HG02943 (cell line): ENCODE data around the gene GAS1.

Experiments
- ATAC-seq: cut with Tn5 transposase; IDR thresholded peaks from one replicate; pipeline ENCODE4 v1.9.1; 2021; ENCODE audit warnings: mild to moderate bottlenecking, low read depth, moderate library complexity; ENCODE audit not compliant: unreplicated experiment

Gene GAS1

GRCh38 chr9:86938780-86939179 is 8.5 kb downstream of the GAS1 start:
- no peak for ATAC-seq

- no peak for ATAC-seq
Observed at GRCh38 chr9:86926145-86926544, 21.2 kb downstream of the GAS1 start.

GRCh38 chr9:86925686-86926085 is 21.6 kb downstream of the GAS1 start:
- no peak for ATAC-seq

GRCh38 chr9:86924206-86924605 is 23.1 kb downstream of the GAS1 start:
- no peak for ATAC-seq

- no peak for ATAC-seq
Observed at GRCh38 chr9:86921151-86921923, 26.0 kb downstream of the GAS1 start.

- ATAC-seq = no peak
Observed at GRCh38 chr9:86918556-86918955, 28.8 kb downstream of the GAS1 start.

GRCh38 chr9:86912210-86912609 is 35.1 kb downstream of the GAS1 start:
- ATAC-seq = no peak

GRCh38 chr9:86909388-86909787 is 37.9 kb downstream of the GAS1 start:
- ATAC-seq = no peak

- ATAC-seq = no peak
Observed at GRCh38 chr9:86908261-86908660, 39.0 kb downstream of the GAS1 start.

GRCh38 chr9:86907346-86907745 is 40.0 kb downstream of the GAS1 start:
- ATAC-seq = no peak

- ATAC-seq = no peak
Observed at GRCh38 chr9:86903734-86904085, 43.6 kb downstream of the GAS1 start.

GRCh38 chr9:86902991-86903733 is 44.1 kb downstream of the GAS1 start:
- no peak for ATAC-seq

GRCh38 chr9:86902586-86902985 is 44.7 kb downstream of the GAS1 start:
- ATAC-seq = no peak

GRCh38 chr9:86902176-86902575 is 45.1 kb downstream of the GAS1 start:
- no peak for ATAC-seq

GRCh38 chr9:86901511-86901910 is 45.8 kb downstream of the GAS1 start:
- no peak for ATAC-seq
